Stimulated activated naive CD8-positive, alpha-beta T cell treated with anti-CD3 and anti-CD28 coated beads, Interleukin-15, amount 100 ng/mL, for 72 hours (primary cell): ENCODE results near the gene HEPACAM2.
A peak's percentile ranks its signal among the peaks of the same experiment; 100 is the strongest.

Experiments
- ATAC-seq: fragments of 150-1000 bp; cut with Tn5 transposase; 2 replicates; pipeline ENCODE4 v1.10.0; 2021; ENCODE audit warnings: mild to moderate bottlenecking, moderate library complexity
- DNase-seq, 2 donors: peaks; one replicate each; pipeline ENCODE4 v3.0.0; 2021 to 2022
- H3K27ac Mint-ChIP-seq, 2 donors: one replicate each; pipeline ENCODE4 v1.8.0; 2022; ENCODE audit warnings: mild to moderate bottlenecking in 2 of 2, mixed read lengths in 2 of 2, moderate library complexity in 2 of 2
- H3K27me3 Mint-ChIP-seq: one replicate; pipeline ENCODE4 v1.8.0; 2022; ENCODE audit warnings: mixed read lengths
- H3K4me1 Mint-ChIP-seq: one replicate; pipeline ENCODE4 v1.8.0; 2022; ENCODE audit warnings: mild to moderate bottlenecking, mixed read lengths
- H3K4me3 Mint-ChIP-seq, 2 donors: one replicate each; pipeline ENCODE4 v1.8.0; 2022; ENCODE audit warnings: mild to moderate bottlenecking in 2 of 2, mixed read lengths in 2 of 2, moderate library complexity in 1 of 2
- H3K9me3 Mint-ChIP-seq, 2 donors: one replicate each; pipeline ENCODE4 v1.8.0; 2022; ENCODE audit warnings: mixed read lengths in 2 of 2

Gene HEPACAM2

GRCh38 chr7:93175219-93175618 lies 51.0 kb downstream of the HEPACAM2 start:
- no peaks in the 10 kb centered on the region for H3K4me1 Mint-ChIP-seq

GRCh38 chr7:93172683-93173082 lies 53.6 kb downstream of the HEPACAM2 start:
- no peak for DNase-seq
- peaks cover 24% of the 10 kb centered on the region for H3K27me3 Mint-ChIP-seq
- no peaks in the 10 kb centered on the region for H3K4me1 Mint-ChIP-seq
- no peak overlapping the region for H3K27ac Mint-ChIP-seq
- ATAC-seq: no peak
- no peak overlapping the region for H3K4me3 Mint-ChIP-seq
- peaks cover 34 to 35% of the 10 kb centered on the region in 2 donors for H3K9me3 Mint-ChIP-seq

More at GRCh38 chr7:93175219-93175618, 51.0 kb downstream of the HEPACAM2 start:
- H3K9me3 Mint-ChIP-seq: peaks cover 15 to 23% of the 10 kb centered on the region in 2 donors
- peaks cover 23% of the 10 kb centered on the region for H3K27me3 Mint-ChIP-seq
- H3K4me3 Mint-ChIP-seq: no peak overlapping the region
- no peak for ATAC-seq
- no peak for DNase-seq
- H3K27ac Mint-ChIP-seq: no peak overlapping the region

GRCh38 chr7:93171606-93172226 lies 54.6 kb downstream of the HEPACAM2 start:
- DNase-seq (no peak), ATAC-seq (no peak)
- peaks cover 35 to 41% of the 10 kb centered on the region in 2 donors for H3K9me3 Mint-ChIP-seq
- H3K4me1 Mint-ChIP-seq: no peaks in the 10 kb centered on the region
- H3K4me3 Mint-ChIP-seq: no peak overlapping the region
- no peak overlapping the region for H3K27ac Mint-ChIP-seq
- peaks cover 21% of the 10 kb centered on the region for H3K27me3 Mint-ChIP-seq

- ATAC-seq (peak; percentile 90), DNase-seq (no peak)
- Mint-ChIP-seq H3K4me3 (no peak overlapping the region), H3K9me3 (peaks cover 31 to 50% of the 10 kb centered on the region in 2 donors), H3K4me1 (no peaks in the 10 kb centered on the region), H3K27ac (no peak overlapping the region), H3K27me3 (peaks cover 9% of the 10 kb centered on the region)
Observed at GRCh38 chr7:93165447-93165846, 60.8 kb downstream of the HEPACAM2 start.

- Mint-ChIP-seq H3K4me1 (no peaks in the 10 kb centered on the region), H3K27me3 (peaks cover 9% of the 10 kb centered on the region), H3K27ac (no peak overlapping the region), H3K9me3 (peaks cover 31 to 54% of the 10 kb centered on the region in 2 donors), H3K4me3 (no peak overlapping the region)
- DNase-seq (no peak), ATAC-seq (no peak)
Observed at GRCh38 chr7:93164766-93165165, 61.5 kb downstream of the HEPACAM2 start.

- H3K9me3 Mint-ChIP-seq: peaks cover 16 to 34% of the 10 kb centered on the region in 2 donors
- DNase-seq (no peak), ATAC-seq (no peak)
- H3K27me3 Mint-ChIP-seq: no peaks in the 10 kb centered on the region
- no peak overlapping the region for H3K27ac Mint-ChIP-seq
- no peak overlapping the region for H3K4me3 Mint-ChIP-seq
- peaks cover 8% of the 10 kb centered on the region for H3K4me1 Mint-ChIP-seq
Observed at GRCh38 chr7:93161181-93161762, 65.0 kb downstream of the HEPACAM2 start.

GRCh38 chr7:93160410-93160809 lies 65.9 kb downstream of the HEPACAM2 start:
- Mint-ChIP-seq H3K4me3 (no peak overlapping the region), H3K9me3 (peaks cover 16 to 34% of the 10 kb centered on the region in 2 donors), H3K4me1 (peaks cover 8% of the 10 kb centered on the region), H3K27ac (no peak overlapping the region), H3K27me3 (no peaks in the 10 kb centered on the region)
- ATAC-seq: no peak
- DNase-seq: no peak

GRCh38 chr7:93159490-93159889 lies 66.8 kb downstream of the HEPACAM2 start:
- Mint-ChIP-seq H3K4me1 (peaks cover 8% of the 10 kb centered on the region), H3K9me3 (peaks cover 16 to 34% of the 10 kb centered on the region in 2 donors), H3K27ac (no peak overlapping the region), H3K4me3 (no peak overlapping the region), H3K27me3 (no peaks in the 10 kb centered on the region)
- ATAC-seq (no peak), DNase-seq (no peak)

- DNase-seq (no peak), ATAC-seq (no peak)
- peaks cover 7 to 24% of the 10 kb centered on the region in 2 donors for H3K9me3 Mint-ChIP-seq
- H3K4me3 Mint-ChIP-seq: no peak overlapping the region
- H3K4me1 Mint-ChIP-seq: peaks cover 8% of the 10 kb centered on the region
- H3K27ac Mint-ChIP-seq: no peak overlapping the region
- no peaks in the 10 kb centered on the region for H3K27me3 Mint-ChIP-seq
Observed at GRCh38 chr7:93156884-93157283, 69.4 kb downstream of the HEPACAM2 start.

- H3K27me3 Mint-ChIP-seq: no peaks in the 10 kb centered on the region
- no peak overlapping the region for H3K4me3 Mint-ChIP-seq
- peaks cover 8 to 11% of the 10 kb centered on the region in 2 donors for H3K9me3 Mint-ChIP-seq
- peaks cover 38% of the 10 kb centered on the region for H3K4me1 Mint-ChIP-seq
- DNase-seq (no peak), ATAC-seq (no peak)
- H3K27ac Mint-ChIP-seq: no peak overlapping the region
Observed at GRCh38 chr7:93150200-93150835, 76.0 kb downstream of the HEPACAM2 start.

GRCh38 chr7:93148727-93149126 lies 77.5 kb downstream of the HEPACAM2 start:
- ATAC-seq (no peak), DNase-seq (no peak)
- H3K27me3 Mint-ChIP-seq: no peaks in the 10 kb centered on the region
- H3K27ac Mint-ChIP-seq: peak overlapping the region; percentile 99
- peaks cover 8 to 11% of the 10 kb centered on the region in 2 donors for H3K9me3 Mint-ChIP-seq
- H3K4me3 Mint-ChIP-seq: peak overlapping the region; percentile 87 to 95
- H3K4me1 Mint-ChIP-seq: peaks cover 38% of the 10 kb centered on the region

- peak within 1 kb of the TSS; percentile 99 for H3K27ac Mint-ChIP-seq
- H3K9me3 Mint-ChIP-seq: peaks cover 8 to 11% of the 10 kb centered on the region in 2 donors
- H3K4me1 Mint-ChIP-seq: peaks cover 38% of the 10 kb centered on the region
- H3K4me3 Mint-ChIP-seq: peak within 1 kb of the TSS; percentile 87 to 95
- DNase-seq: no peak
- peak; percentile 64 for ATAC-seq
- H3K27me3 Mint-ChIP-seq: no peaks in the 10 kb centered on the region
Observed at GRCh38 chr7:93148144-93148543, 78.1 kb downstream of the HEPACAM2 start, which contains the start of gene SAMD9L. TSS of gene SAMD9L (minus strand) at chr7:93148385. CDS start at chr7:93135971, 12,414 bp downstream.

- peak; percentile 88 for ATAC-seq
- peaks cover 8 to 11% of the 10 kb centered on the region in 2 donors for H3K9me3 Mint-ChIP-seq
- no peaks in the 10 kb centered on the region for H3K27me3 Mint-ChIP-seq
- peak; percentile 24 to 30 for DNase-seq
- H3K27ac Mint-ChIP-seq: peak overlapping the region; percentile 23 to 80
- H3K4me3 Mint-ChIP-seq: peak overlapping the region; percentile 87 to 95
- peaks cover 38% of the 10 kb centered on the region for H3K4me1 Mint-ChIP-seq
Observed at GRCh38 chr7:93147363-93147762, 78.9 kb downstream of the HEPACAM2 start.

- peaks cover 8 to 11% of the 10 kb centered on the region in 2 donors for H3K9me3 Mint-ChIP-seq
- ATAC-seq (peak; percentile 57), DNase-seq (no peak)
- peaks cover 38% of the 10 kb centered on the region for H3K4me1 Mint-ChIP-seq
- no peaks in the 10 kb centered on the region for H3K27me3 Mint-ChIP-seq
- peak overlapping the region; percentile 87 to 95 for H3K4me3 Mint-ChIP-seq
- H3K27ac Mint-ChIP-seq: peak overlapping the region; percentile 45 to 86
Observed at GRCh38 chr7:93146472-93147141, 79.7 kb downstream of the HEPACAM2 start.

GRCh38 chr7:93146036-93146435 lies 80.2 kb downstream of the HEPACAM2 start:
- peaks cover 38% of the 10 kb centered on the region for H3K4me1 Mint-ChIP-seq
- no peak for ATAC-seq
- DNase-seq: no peak
- peak overlapping the region in 1 of 2 donors; percentile 17 for H3K27ac Mint-ChIP-seq
- no peaks in the 10 kb centered on the region for H3K27me3 Mint-ChIP-seq
- H3K4me3 Mint-ChIP-seq: peak overlapping the region; percentile 17 to 52
- peaks cover 8 to 11% of the 10 kb centered on the region in 2 donors for H3K9me3 Mint-ChIP-seq
